ENCODE results near the gene PMF1. TPM values are rescaled to one million over a fixed set of nuclear protein-coding genes. Genes with fewer than 3 reads are reported as not detected.

PMF1 gene
- total and polyA plus RNA-seq, 2 of the 13 experiments (the other 11 are each of a cell fraction or from before 2014, with no cell fraction given) = 72.5 to 89.0 TPM

DNA sequence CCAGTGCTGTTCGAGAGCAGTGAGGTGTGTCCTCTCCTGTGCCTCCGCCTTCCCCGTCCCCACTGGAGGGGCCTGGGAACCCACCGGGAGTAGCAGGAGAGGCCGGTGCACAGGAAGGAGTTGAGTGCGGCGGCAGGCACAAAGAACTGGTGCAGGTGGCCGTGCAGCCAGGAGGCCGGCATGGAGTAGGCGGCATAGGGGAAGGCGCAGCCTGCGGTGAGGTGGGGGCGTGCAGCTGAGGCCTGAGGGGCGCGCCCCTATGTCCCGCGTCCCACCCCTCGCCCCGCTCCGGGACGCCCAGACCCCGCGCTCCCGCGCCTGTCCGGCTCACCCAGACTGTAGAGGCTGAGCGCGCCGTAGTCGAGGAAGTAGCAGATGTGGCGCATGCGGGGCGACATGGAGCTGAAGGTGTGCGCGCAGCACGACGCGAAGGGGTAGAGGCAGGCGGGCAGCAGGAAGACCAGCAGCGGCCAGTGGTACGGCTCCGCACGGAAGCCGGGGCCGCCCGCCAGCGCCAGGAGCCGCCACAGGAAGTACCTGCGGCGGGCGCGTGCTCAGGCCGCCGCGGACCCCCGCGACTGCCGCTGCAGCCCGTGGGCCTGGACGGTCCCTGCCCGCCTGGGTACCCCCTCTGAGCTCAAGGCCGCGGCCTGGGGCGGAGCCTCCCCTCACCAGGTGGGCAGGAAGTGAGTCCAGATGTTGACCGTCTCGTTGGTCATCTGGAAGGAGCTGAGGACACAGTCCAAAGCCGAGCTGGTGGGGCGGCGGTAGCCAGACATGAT is 32.8 kb downstream of the PMF1 start (continued):
- TF ChIP-seq, protein P1, sequence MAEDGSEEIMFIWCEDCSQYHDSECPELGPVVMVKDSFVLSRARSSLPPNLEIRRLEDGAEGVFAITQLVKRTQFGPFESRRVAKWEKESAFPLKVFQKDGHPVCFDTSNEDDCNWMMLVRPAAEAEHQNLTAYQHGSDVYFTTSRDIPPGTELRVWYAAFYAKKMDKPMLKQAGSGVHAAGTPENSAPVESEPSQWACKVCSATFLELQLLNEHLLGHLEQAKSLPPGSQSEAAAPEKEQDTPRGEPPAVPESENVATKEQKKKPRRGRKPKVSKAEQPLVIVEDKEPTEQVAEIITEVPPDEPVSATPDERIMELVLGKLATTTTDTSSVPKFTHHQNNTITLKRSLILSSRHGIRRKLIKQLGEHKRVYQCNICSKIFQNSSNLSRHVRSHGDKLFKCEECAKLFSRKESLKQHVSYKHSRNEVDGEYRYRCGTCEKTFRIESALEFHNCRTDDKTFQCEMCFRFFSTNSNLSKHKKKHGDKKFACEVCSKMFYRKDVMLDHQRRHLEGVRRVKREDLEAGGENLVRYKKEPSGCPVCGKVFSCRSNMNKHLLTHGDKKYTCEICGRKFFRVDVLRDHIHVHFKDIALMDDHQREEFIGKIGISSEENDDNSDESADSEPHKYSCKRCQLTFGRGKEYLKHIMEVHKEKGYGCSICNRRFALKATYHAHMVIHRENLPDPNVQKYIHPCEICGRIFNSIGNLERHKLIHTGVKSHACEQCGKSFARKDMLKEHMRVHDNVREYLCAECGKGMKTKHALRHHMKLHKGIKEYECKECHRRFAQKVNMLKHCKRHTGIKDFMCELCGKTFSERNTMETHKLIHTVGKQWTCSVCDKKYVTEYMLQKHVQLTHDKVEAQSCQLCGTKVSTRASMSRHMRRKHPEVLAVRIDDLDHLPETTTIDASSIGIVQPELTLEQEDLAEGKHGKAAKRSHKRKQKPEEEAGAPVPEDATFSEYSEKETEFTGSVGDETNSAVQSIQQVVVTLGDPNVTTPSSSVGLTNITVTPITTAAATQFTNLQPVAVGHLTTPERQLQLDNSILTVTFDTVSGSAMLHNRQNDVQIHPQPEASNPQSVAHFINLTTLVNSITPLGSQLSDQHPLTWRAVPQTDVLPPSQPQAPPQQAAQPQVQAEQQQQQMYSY (CRISPR knock-in tag; IDR thresholded peaks at IDR 0.05) = no peak
- TF ChIP-seq ZFY (CRISPR knock-in tag; IDR thresholded peaks at IDR 0.05) = peak; percentile 60
- TF ChIP-seq TGIF2 (CRISPR knock-in tag; IDR thresholded peaks at IDR 0.05) = no peak
- TF ChIP-seq ZNF225 (CRISPR knock-in tag; IDR thresholded peaks at IDR 0.05) = no peak
- no peak for TF ChIP-seq HHEX (CRISPR knock-in tag; IDR thresholded peaks at IDR 0.05)
- TF ChIP-seq, protein P2, sequence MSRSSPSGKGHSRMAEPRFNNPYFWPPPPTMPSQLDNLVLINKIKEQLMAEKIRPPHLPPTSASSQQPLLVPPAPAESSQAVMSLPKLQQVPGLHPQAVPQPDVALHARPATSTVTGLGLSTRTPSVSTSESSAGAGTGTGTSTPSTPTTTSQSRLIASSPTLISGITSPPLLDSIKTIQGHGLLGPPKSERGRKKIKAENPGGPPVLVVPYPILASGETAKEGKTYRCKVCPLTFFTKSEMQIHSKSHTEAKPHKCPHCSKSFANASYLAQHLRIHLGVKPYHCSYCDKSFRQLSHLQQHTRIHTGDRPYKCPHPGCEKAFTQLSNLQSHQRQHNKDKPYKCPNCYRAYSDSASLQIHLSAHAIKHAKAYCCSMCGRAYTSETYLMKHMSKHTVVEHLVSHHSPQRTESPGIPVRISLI (CRISPR knock-in tag; IDR thresholded peaks at IDR 0.05; ENCODE audit: borderline replicate concordance) = no peak
- TF ChIP-seq CEBPG (CRISPR knock-in tag; IDR thresholded peaks at IDR 0.05) = no peak
- TF ChIP-seq, protein P3, sequence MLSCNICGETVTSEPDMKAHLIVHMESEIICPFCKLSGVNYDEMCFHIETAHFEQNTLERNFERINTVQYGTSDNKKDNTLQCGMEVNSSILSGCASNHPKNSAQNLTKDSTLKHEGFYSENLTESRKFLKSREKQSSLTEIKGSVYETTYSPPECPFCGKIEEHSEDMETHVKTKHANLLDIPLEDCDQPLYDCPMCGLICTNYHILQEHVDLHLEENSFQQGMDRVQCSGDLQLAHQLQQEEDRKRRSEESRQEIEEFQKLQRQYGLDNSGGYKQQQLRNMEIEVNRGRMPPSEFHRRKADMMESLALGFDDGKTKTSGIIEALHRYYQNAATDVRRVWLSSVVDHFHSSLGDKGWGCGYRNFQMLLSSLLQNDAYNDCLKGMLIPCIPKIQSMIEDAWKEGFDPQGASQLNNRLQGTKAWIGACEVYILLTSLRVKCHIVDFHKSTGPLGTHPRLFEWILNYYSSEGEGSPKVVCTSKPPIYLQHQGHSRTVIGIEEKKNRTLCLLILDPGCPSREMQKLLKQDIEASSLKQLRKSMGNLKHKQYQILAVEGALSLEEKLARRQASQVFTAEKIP (CRISPR knock-in tag; IDR thresholded peaks at IDR 0.05; ENCODE audit: borderline replicate concordance) = no peak
- TF ChIP-seq CBX5 (CRISPR knock-in tag; IDR thresholded peaks at IDR 0.05; ENCODE audit: borderline replicate concordance) = no peak
- TF ChIP-seq HCFC1 (IDR thresholded peaks at IDR 0.05; ENCODE audit: low read depth, low read length) = no peak
- TF ChIP-seq TMF1 (CRISPR knock-in tag; IDR thresholded peaks at IDR 0.05; ENCODE audit: low read depth) = no peak
- TF ChIP-seq, protein P4, sequence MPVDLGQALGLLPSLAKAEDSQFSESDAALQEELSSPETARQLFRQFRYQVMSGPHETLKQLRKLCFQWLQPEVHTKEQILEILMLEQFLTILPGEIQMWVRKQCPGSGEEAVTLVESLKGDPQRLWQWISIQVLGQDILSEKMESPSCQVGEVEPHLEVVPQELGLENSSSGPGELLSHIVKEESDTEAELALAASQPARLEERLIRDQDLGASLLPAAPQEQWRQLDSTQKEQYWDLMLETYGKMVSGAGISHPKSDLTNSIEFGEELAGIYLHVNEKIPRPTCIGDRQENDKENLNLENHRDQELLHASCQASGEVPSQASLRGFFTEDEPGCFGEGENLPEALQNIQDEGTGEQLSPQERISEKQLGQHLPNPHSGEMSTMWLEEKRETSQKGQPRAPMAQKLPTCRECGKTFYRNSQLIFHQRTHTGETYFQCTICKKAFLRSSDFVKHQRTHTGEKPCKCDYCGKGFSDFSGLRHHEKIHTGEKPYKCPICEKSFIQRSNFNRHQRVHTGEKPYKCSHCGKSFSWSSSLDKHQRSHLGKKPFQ (CRISPR knock-in tag; IDR thresholded peaks at IDR 0.05; ENCODE audit: insufficient replicate concordance) = no peak
- TF ChIP-seq NFIC (IDR thresholded peaks at IDR 0.05; ENCODE audit: low read length) = no peak
- TF ChIP-seq TAF15 (IDR thresholded peaks at IDR 0.05; ENCODE audit: low read depth, low read length, poor library complexity, severe bottlenecking) = no peak
- TF ChIP-seq ZBTB3 (CRISPR knock-in tag; IDR thresholded peaks at IDR 0.05; ENCODE audit: borderline replicate concordance, low read depth) = peak; percentile 43; the same call in 1 of the 2 replicates
- TF ChIP-seq NKX3-1 (CRISPR knock-in tag; IDR thresholded peaks at IDR 0.05) = no peak; the same call in 1 of the 2 replicates
- no peak for TF ChIP-seq ZNF879 (CRISPR knock-in tag; IDR thresholded peaks at IDR 0.05)
- no peak for TF ChIP-seq PLRG1 (conservative IDR thresholded peaks at IDR 0.05)
- TF ChIP-seq, protein P5, sequence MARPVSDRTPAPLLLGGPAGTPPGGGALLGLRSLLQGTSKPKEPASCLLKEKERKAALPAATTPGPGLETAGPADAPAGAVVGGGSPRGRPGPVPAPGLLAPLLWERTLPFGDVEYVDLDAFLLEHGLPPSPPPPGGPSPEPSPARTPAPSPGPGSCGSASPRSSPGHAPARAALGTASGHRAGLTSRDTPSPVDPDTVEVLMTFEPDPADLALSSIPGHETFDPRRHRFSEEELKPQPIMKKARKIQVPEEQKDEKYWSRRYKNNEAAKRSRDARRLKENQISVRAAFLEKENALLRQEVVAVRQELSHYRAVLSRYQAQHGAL (CRISPR knock-in tag; IDR thresholded peaks at IDR 0.05; ENCODE audit: not compliant biosample characterization) = no peak
- no peak for TF ChIP-seq SNRNP70 (IDR thresholded peaks at IDR 0.05; ENCODE audit: low read depth, low read length)
- no peak for TF ChIP-seq RBAK (CRISPR knock-in tag; IDR thresholded peaks at IDR 0.05)
- TF ChIP-seq JUNB (CRISPR knock-in tag; IDR thresholded peaks at IDR 0.05; ENCODE audit: borderline replicate concordance) = no peak

Measured in HepG2 (cell line).